SIG-M5 treated with dmso at 0.1 percent for 504 hours (cell line): ENCODE data around the gene RHOF.

ENCODE experiments used
- DNase-seq: peaks from one replicate; lab custom pipeline; 2025; ENCODE audit not compliant: unreplicated experiment; lab: John Stamatoyannopoulos, UW

RHOF gene

GRCh38 chr12:121793440-121793837 is at the start of gene RHOF:
Gene RHOF (minus strand): TSS chr12:121793688. CDS start chr12:121793633, 55 bp downstream.
- peak; percentile 62 for DNase-seq

GRCh38 chr12:121839993-121840761 is 46.7 kb upstream of the RHOF start:
- peak; percentile 40 for DNase-seq

- DNase-seq, result peak; percentile 99
Measured at GRCh38 chr12:121839106-121839992, 45.9 kb upstream of the RHOF start.

- no peak for DNase-seq
Measured at GRCh38 chr12:121838126-121838525, 44.6 kb upstream of the RHOF start.

GRCh38 chr12:121837680-121838079 is 44.2 kb upstream of the RHOF start:
- no peak for DNase-seq

GRCh38 chr12:121831571-121832245 is 38.2 kb upstream of the RHOF start:
- no peak for DNase-seq

- DNase-seq, result no peak
Measured at GRCh38 chr12:121830588-121831265, 37.2 kb upstream of the RHOF start.

GRCh38 chr12:121830134-121830533 is 36.6 kb upstream of the RHOF start:
- no peak for DNase-seq

GRCh38 chr12:121829250-121829918 is 35.9 kb upstream of the RHOF start:
- no peak for DNase-seq

- DNase-seq, result no peak
Measured at GRCh38 chr12:121828826-121829225, 35.3 kb upstream of the RHOF start.

- no peak for DNase-seq
Measured at GRCh38 chr12:121828306-121828705, 34.8 kb upstream of the RHOF start.

GRCh38 chr12:121827351-121828099 is 34.0 kb upstream of the RHOF start:
- DNase-seq, result no peak

- DNase-seq, result no peak
Measured at GRCh38 chr12:121826318-121827150, 33.0 kb upstream of the RHOF start.

- no peak for DNase-seq
Measured at GRCh38 chr12:121825041-121825523, 31.6 kb upstream of the RHOF start.

- no peak for DNase-seq
Measured at GRCh38 chr12:121823727-121824115, 30.2 kb upstream of the RHOF start.

GRCh38 chr12:121823101-121823726 is 29.7 kb upstream of the RHOF start:
- DNase-seq, result no peak

- DNase-seq, result no peak
Measured at GRCh38 chr12:121822393-121823100, 29.1 kb upstream of the RHOF start.

- DNase-seq, result no peak
Measured at GRCh38 chr12:121820056-121820455, 26.6 kb upstream of the RHOF start.
